Measurements from ENCODE around the gene KLHL15. TPM values are rescaled to one million over a fixed set of nuclear protein-coding genes. Genes with fewer than 3 reads are reported as not detected.

The KLHL15 gene
- total and polyA plus RNA-seq, 2 donors from 2014 or later: 2.2 to 7.2 TPM

GRCh38 chrX:23992431-23992830, 34.6 kb downstream of the KLHL15 start:
- Histone ChIP-seq H3K4me1 (ENCODE audit: control insufficient read depth in 2 of 3, insufficient read depth in 2 of 3, low read depth in 1 of 3, low read length in 3 of 3) (no peaks in the 10 kb centered on the region), H3K27me3 (ENCODE audit: control insufficient read depth, insufficient read depth, low read length) (peaks cover 4% of the 10 kb centered on the region), H3K4me3 (ENCODE audit: low read length in 3 of 3) (no peak overlapping the region), H3K9me3 (ENCODE audit: control insufficient read depth in 2 of 3, insufficient read depth in 1 of 3, low read length in 3 of 3) (no peaks in the 10 kb centered on the region), H3K27ac (ENCODE audit: low read depth in 2 of 2, low read length in 2 of 2) (no peak overlapping the region), H3K9ac (ENCODE audit: low read length in 3 of 3) (no peak overlapping the region), H3K36me3 (ENCODE audit: control insufficient read depth in 2 of 3, insufficient read depth in 3 of 3, low read length in 3 of 3) (peaks cover 0 to 4% (median 2%) of the 10 kb centered on the region in 3 donors)
- DNase-seq (no peak), FAIRE-seq (no peak)
- no peak for TF ChIP-seq CTCF (IDR thresholded peaks at IDR 0.05; ENCODE audit: borderline replicate concordance, extremely low read depth, insufficient read depth)
- intact Hi-C loops (cut with DNase I): no loop called here

- Histone ChIP-seq H3K27me3 (ENCODE audit: control insufficient read depth, insufficient read depth, low read length) (peaks cover 5% of the 10 kb centered on the region), H3K9ac (ENCODE audit: low read length in 3 of 3) (no peak overlapping the region), H3K27ac (ENCODE audit: low read depth in 2 of 2, low read length in 2 of 2) (no peak overlapping the region), H3K9me3 (ENCODE audit: control insufficient read depth in 2 of 3, insufficient read depth in 1 of 3, low read length in 3 of 3) (no peaks in the 10 kb centered on the region), H3K4me3 (ENCODE audit: low read length in 3 of 3) (no peak overlapping the region), H3K4me1 (ENCODE audit: control insufficient read depth in 2 of 3, insufficient read depth in 2 of 3, low read depth in 1 of 3, low read length in 3 of 3) (no peaks in the 10 kb centered on the region), H3K36me3 (ENCODE audit: control insufficient read depth in 2 of 3, insufficient read depth in 3 of 3, low read length in 3 of 3) (peaks cover 0 to 4% (median 2%) of the 10 kb centered on the region in 3 donors)
- DNase-seq (no peak), FAIRE-seq (no peak)
- intact Hi-C loops (cut with DNase I): no loop called here
- no peak for TF ChIP-seq CTCF (IDR thresholded peaks at IDR 0.05; ENCODE audit: borderline replicate concordance, extremely low read depth, insufficient read depth)
Measured at GRCh38 chrX:23990455-23990854, 36.5 kb downstream of the KLHL15 start.

- Histone ChIP-seq H3K36me3 (ENCODE audit: control insufficient read depth in 2 of 3, insufficient read depth in 3 of 3, low read length in 3 of 3) (peaks cover 0 to 4% (median 2%) of the 10 kb centered on the region in 3 donors), H3K27me3 (ENCODE audit: control insufficient read depth, insufficient read depth, low read length) (peaks cover 7% of the 10 kb centered on the region), H3K4me1 (ENCODE audit: control insufficient read depth in 2 of 3, insufficient read depth in 2 of 3, low read depth in 1 of 3, low read length in 3 of 3) (no peaks in the 10 kb centered on the region), H3K9me3 (ENCODE audit: control insufficient read depth in 2 of 3, insufficient read depth in 1 of 3, low read length in 3 of 3) (no peaks in the 10 kb centered on the region), H3K4me3 (ENCODE audit: low read length in 3 of 3) (no peak overlapping the region), H3K9ac (ENCODE audit: low read length in 3 of 3) (no peak overlapping the region), H3K27ac (ENCODE audit: low read depth in 2 of 2, low read length in 2 of 2) (no peak overlapping the region)
- no peak for TF ChIP-seq CTCF (IDR thresholded peaks at IDR 0.05; ENCODE audit: borderline replicate concordance, extremely low read depth, insufficient read depth)
- FAIRE-seq (peak; percentile 50), DNase-seq (no peak)
- intact Hi-C loops (cut with DNase I): no loop called here
Measured at GRCh38 chrX:23989689-23990088, 37.3 kb downstream of the KLHL15 start.

- H3K9me3 ChIP-seq (ENCODE audit: control insufficient read depth in 2 of 3, insufficient read depth in 1 of 3, low read length in 3 of 3): no peaks in the 10 kb centered on the region
- intact Hi-C loops (cut with DNase I): no loop called here
- no peak overlapping the region for H3K27ac ChIP-seq (ENCODE audit: low read depth in 2 of 2, low read length in 2 of 2)
- no peaks in the 10 kb centered on the region for H3K4me1 ChIP-seq (ENCODE audit: control insufficient read depth in 2 of 3, insufficient read depth in 2 of 3, low read depth in 1 of 3, low read length in 3 of 3)
- no peak overlapping the region for H3K4me3 ChIP-seq (ENCODE audit: low read length in 3 of 3)
- H3K9ac ChIP-seq (ENCODE audit: low read length in 3 of 3): no peak overlapping the region
- TF ChIP-seq CTCF (IDR thresholded peaks at IDR 0.05; ENCODE audit: borderline replicate concordance, extremely low read depth, insufficient read depth): no peak
- DNase-seq: no peak
- H3K36me3 ChIP-seq (ENCODE audit: control insufficient read depth in 2 of 3, insufficient read depth in 3 of 3, low read length in 3 of 3): peaks cover 0 to 1% (median 0%) of the 10 kb centered on the region in 3 donors
- no peak for FAIRE-seq
- peaks cover 16% of the 10 kb centered on the region for H3K27me3 ChIP-seq (ENCODE audit: control insufficient read depth, insufficient read depth, low read length)
Measured at GRCh38 chrX:23982891-23983290, 44.1 kb downstream of the KLHL15 start.

All from kidney (tissue), 14 donors.